Glutamatergic neuron (in vitro differentiated cells): Measurements from ENCODE around the gene CNMD. TPM values are rescaled to one million over a fixed set of nuclear protein-coding genes. Genes with fewer than 3 reads are reported as not detected.

Experiments used
- DNase-seq: peaks from one replicate; pipeline ENCODE4 v3.0.0; 2022
- H3K27ac Mint-ChIP-seq: one replicate; pipeline ENCODE4 v1.8.0; 2020; ENCODE audit warnings: mild to moderate bottlenecking, mixed read lengths, inconsistent platforms; ENCODE audit not compliant: unreplicated experiment
- H3K27me3 Mint-ChIP-seq: one replicate; pipeline ENCODE4 v1.8.0; 2020; ENCODE audit warnings: mild to moderate bottlenecking, moderate library complexity, mixed read lengths, inconsistent platforms; ENCODE audit not compliant: unreplicated experiment
- H3K36me3 Mint-ChIP-seq: one replicate; pipeline ENCODE4 v1.8.0; 2020; ENCODE audit warnings: mild to moderate bottlenecking, mixed read lengths, inconsistent platforms; ENCODE audit not compliant: unreplicated experiment
- H3K4me1 Mint-ChIP-seq: one replicate; pipeline ENCODE4 v1.8.0; 2020; ENCODE audit warnings: mild to moderate bottlenecking, low read depth, mixed read lengths, inconsistent platforms; ENCODE audit not compliant: unreplicated experiment
- H3K4me3 Mint-ChIP-seq: one replicate; pipeline ENCODE4 v1.8.0; 2020; ENCODE audit warnings: mild to moderate bottlenecking, mixed read lengths, inconsistent platforms; ENCODE audit not compliant: unreplicated experiment
- H3K9me3 Mint-ChIP-seq: one replicate; pipeline ENCODE4 v1.8.0; 2020; ENCODE audit warnings: mild to moderate bottlenecking, moderate library complexity, mixed read lengths, inconsistent platforms; ENCODE audit not compliant: unreplicated experiment
- total RNA-seq: library from RNA; stranded (reverse); fragmentation: NEBNext Ultra II Directional; extraction: Animal tissue kit (Norgen Biotek cat#: 25700); gene quantifications from one replicate; pipeline ENCODE4 v1.2.1, GENCODE V29; 2021; ENCODE audit not compliant: unreplicated experiment
- TF ChIP-seq, protein P1 (sequence below): fragments of 200-600 bp; sonication (generic); IDR thresholded peaks from one replicate; pipeline ENCODE4 v1.5.0; 2021; ENCODE audit not compliant: partially characterized antibody, unreplicated experiment

Gene CNMD
- total RNA-seq, 1 donor from 2014 or later = 0.98 TPM

DNA sequence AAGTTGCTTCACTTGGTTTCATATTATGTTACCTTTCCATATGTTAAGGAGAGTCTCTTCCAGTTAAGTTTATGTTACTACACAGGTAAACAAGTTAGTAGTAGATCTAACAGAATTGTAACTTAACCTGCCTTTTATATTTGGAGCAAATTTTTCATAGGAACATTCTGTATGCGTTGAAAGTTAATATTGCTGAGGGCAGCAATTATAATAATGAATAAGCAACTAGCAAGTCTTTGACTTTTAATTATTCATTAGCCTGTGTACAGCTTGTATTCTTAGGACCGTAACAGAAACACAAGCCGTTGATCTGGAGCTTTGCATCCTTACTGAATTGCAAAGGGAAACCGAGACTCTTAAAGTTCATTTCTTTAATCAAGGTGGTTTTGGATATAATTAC lies 75.3 kb downstream of the CNMD start:
- no peaks in the 10 kb centered on the region for H3K9me3 Mint-ChIP-seq
- no peak overlapping the region for H3K4me3 Mint-ChIP-seq
- no peaks in the 10 kb centered on the region for H3K36me3 Mint-ChIP-seq
- H3K27ac Mint-ChIP-seq = no peak overlapping the region
- no peaks in the 10 kb centered on the region for H3K27me3 Mint-ChIP-seq
- no peak for DNase-seq
- H3K4me1 Mint-ChIP-seq = no peaks in the 10 kb centered on the region
- TF ChIP-seq, protein P1, sequence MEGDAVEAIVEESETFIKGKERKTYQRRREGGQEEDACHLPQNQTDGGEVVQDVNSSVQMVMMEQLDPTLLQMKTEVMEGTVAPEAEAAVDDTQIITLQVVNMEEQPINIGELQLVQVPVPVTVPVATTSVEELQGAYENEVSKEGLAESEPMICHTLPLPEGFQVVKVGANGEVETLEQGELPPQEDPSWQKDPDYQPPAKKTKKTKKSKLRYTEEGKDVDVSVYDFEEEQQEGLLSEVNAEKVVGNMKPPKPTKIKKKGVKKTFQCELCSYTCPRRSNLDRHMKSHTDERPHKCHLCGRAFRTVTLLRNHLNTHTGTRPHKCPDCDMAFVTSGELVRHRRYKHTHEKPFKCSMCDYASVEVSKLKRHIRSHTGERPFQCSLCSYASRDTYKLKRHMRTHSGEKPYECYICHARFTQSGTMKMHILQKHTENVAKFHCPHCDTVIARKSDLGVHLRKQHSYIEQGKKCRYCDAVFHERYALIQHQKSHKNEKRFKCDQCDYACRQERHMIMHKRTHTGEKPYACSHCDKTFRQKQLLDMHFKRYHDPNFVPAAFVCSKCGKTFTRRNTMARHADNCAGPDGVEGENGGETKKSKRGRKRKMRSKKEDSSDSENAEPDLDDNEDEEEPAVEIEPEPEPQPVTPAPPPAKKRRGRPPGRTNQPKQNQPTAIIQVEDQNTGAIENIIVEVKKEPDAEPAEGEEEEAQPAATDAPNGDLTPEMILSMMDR = no peak

DNA sequence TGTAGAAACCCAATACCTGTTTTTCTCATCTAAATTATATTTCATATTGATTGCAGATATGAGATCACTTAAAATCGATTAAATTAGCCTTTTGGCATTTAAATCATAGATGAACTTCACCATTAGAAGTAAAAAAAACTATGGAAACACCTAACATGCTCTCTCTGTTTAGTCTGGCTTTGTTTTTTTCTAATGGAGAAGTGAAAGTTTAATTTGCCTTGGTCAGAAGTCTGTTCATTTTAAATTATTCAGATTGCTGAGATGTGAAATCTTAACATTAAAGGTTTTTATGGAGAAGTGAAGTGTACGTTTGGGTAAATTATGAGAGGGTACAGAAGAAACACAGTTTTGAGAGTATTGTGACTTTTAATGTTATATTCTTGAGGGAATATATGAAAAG lies 80.3 kb downstream of the CNMD start:
- Mint-ChIP-seq H3K4me3 (no peak overlapping the region), H3K4me1 (peaks cover under 1% of the 10 kb centered on the region), H3K27ac (no peak overlapping the region), H3K36me3 (no peaks in the 10 kb centered on the region), H3K9me3 (no peaks in the 10 kb centered on the region), H3K27me3 (no peaks in the 10 kb centered on the region)
- TF ChIP-seq, protein P1 = no peak
- DNase-seq = no peak

Other genes with a start within 250 kb of the CNMD start
- 15.2 TPM for gene HNRNPA1L2, start 97.4 kb downstream of the CNMD start, total RNA-seq
- 57.9 TPM for gene SUGT1, start 87.0 kb downstream of the CNMD start, total RNA-seq
- gene PCDH8, start 108.8 kb upstream of the CNMD start, total RNA-seq = 89.0 TPM